CD4-positive, alpha-beta T cell treated with Interleukin-12 subunit alpha and Interleukin-12 subunit beta, for 1 hour (primary cell): ENCODE results near the gene PRR35.

Source experiments
- DNase-seq: peaks from one replicate; pipeline ENCODE4 v3.0.0-alpha.2; 2020

The PRR35 gene

GRCh38 chr16:565419-566330 is 5.5 kb downstream of the PRR35 start:
- no peak for DNase-seq

- peak; percentile 58 for DNase-seq
Measured at GRCh38 chr16:566475-567372, 6.5 kb downstream of the PRR35 start, which contains the start of gene NHLRC4. Gene NHLRC4 (plus strand): TSS chr16:567005. CDS start chr16:568048, 1,043 bp downstream.

- DNase-seq = no peak
Measured at GRCh38 chr16:567373-568256, 7.4 kb downstream of the PRR35 start.

GRCh38 chr16:568401-569258 is 8.4 kb downstream of the PRR35 start:
- no peak for DNase-seq

- peak; percentile 77 for DNase-seq
Measured at GRCh38 chr16:569445-570254, 9.5 kb downstream of the PRR35 start, which contains the start of gene PIGQ. Gene PIGQ (plus strand): TSS chr16:569968. CDS start chr16:574075, 4,107 bp downstream.

- no peak for DNase-seq
Measured at GRCh38 chr16:572865-573650, 12.9 kb downstream of the PRR35 start.

- no peak for DNase-seq
Measured at GRCh38 chr16:574021-574760, 14.0 kb downstream of the PRR35 start.

GRCh38 chr16:575354-576196 is 15.4 kb downstream of the PRR35 start:
- DNase-seq = no peak

- DNase-seq = no peak
Measured at GRCh38 chr16:576197-576822, 16.1 kb downstream of the PRR35 start.

GRCh38 chr16:576823-577201 is 16.6 kb downstream of the PRR35 start:
- no peak for DNase-seq

GRCh38 chr16:577796-578195 is 17.6 kb downstream of the PRR35 start:
- DNase-seq = no peak

GRCh38 chr16:578232-578869 is 18.2 kb downstream of the PRR35 start:
- DNase-seq = no peak

GRCh38 chr16:578870-579405 is 18.7 kb downstream of the PRR35 start:
- peak; percentile 76 for DNase-seq

GRCh38 chr16:580141-580945 is 20.1 kb downstream of the PRR35 start:
- no peak for DNase-seq

GRCh38 chr16:580946-581498 is 20.8 kb downstream of the PRR35 start:
- DNase-seq = no peak
